KMS-11 (cell line): ENCODE measurements around the gene USH2A.

Experiments used
- H2AFZ ChIP-seq: fragments of 200-600 bp; sonication (generic); 2 replicates; pipeline ENCODE4 v1.6.1; 2016; ENCODE audit warnings: antibody characterized with exemption, mixed run types, low read depth
- H3K27ac ChIP-seq: fragments of 200-600 bp; sonication (generic); 2 replicates; pipeline ENCODE4 v1.6.1; 2016; ENCODE audit warnings: mild to moderate bottlenecking, mixed run types
- H3K27me3 ChIP-seq: fragments of 200-600 bp; sonication (generic); 2 replicates; pipeline ENCODE4 v1.6.1; 2017; ENCODE audit warnings: mild to moderate bottlenecking, low read depth, mixed run types, moderate library complexity; ENCODE audit not compliant: insufficient read depth
- H3K36me3 ChIP-seq: fragments of 200-600 bp; sonication (generic); 2 replicates; pipeline ENCODE4 v1.6.1; 2017; ENCODE audit warnings: mild to moderate bottlenecking, mixed run types; ENCODE audit not compliant: insufficient read depth
- H3K4me1 ChIP-seq: fragments of 200-600 bp; sonication (generic); 2 replicates; pipeline ENCODE4 v1.6.1; 2016; ENCODE audit warnings: mild to moderate bottlenecking, low read depth, mixed run types; ENCODE audit not compliant: poor library complexity, severe bottlenecking
- H3K4me2 ChIP-seq: fragments of 200-600 bp; sonication (generic); 2 replicates; pipeline ENCODE4 v1.7.0; 2016; ENCODE audit warnings: mild to moderate bottlenecking, mixed run types
- H3K4me3 ChIP-seq: fragments of 200-600 bp; sonication (generic); IDR thresholded peaks from 2 replicates; pipeline ENCODE4 v1.6.1; 2017; ENCODE audit warnings: low read depth, low read length, mixed read lengths; ENCODE audit not compliant: insufficient read depth
- H3K79me2 ChIP-seq: fragments of 200-600 bp; sonication (generic); 2 replicates; pipeline ENCODE4 v1.6.1; 2016; ENCODE audit warnings: low read depth, mixed run types; ENCODE audit not compliant: insufficient read depth
- H3K9ac ChIP-seq: fragments of 200-600 bp; sonication (generic); 2 replicates; pipeline ENCODE4 v1.6.1; 2016; ENCODE audit warnings: mild to moderate bottlenecking, mixed run types
- H4K20me1 ChIP-seq: fragments of 200-600 bp; sonication (generic); 2 replicates; pipeline ENCODE4 v1.6.1; 2016; ENCODE audit warnings: mild to moderate bottlenecking, mixed run types; ENCODE audit not compliant: insufficient read depth
- CTCF ChIP-seq: fragments of 200-600 bp; sonication (generic); conservative IDR thresholded peaks from 2 replicates; pipeline ENCODE4 v1.6.1; 2017; ENCODE audit warnings: low read depth, mild to moderate bottlenecking, antibody characterized with exemption, low read length, moderate library complexity, mixed read lengths

The USH2A gene

GRCh38 chr1:215710036-215710898 lies 713.0 kb downstream of the USH2A start:
- Histone ChIP-seq H3K4me1 (no peaks in the 10 kb centered on the region), H3K36me3 (no peaks in the 10 kb centered on the region), H3K4me2 (no peak overlapping the region), H3K9ac (no peak overlapping the region), H3K79me2 (no peaks in the 10 kb centered on the region), H3K27ac (no peak overlapping the region), H3K27me3 (no peaks in the 10 kb centered on the region), H3K4me3 (no peak overlapping the region), H2AFZ (no peak overlapping the region), H4K20me1 (no peaks in the 10 kb centered on the region)
- peak; percentile 72 for TF ChIP-seq CTCF

DNA sequence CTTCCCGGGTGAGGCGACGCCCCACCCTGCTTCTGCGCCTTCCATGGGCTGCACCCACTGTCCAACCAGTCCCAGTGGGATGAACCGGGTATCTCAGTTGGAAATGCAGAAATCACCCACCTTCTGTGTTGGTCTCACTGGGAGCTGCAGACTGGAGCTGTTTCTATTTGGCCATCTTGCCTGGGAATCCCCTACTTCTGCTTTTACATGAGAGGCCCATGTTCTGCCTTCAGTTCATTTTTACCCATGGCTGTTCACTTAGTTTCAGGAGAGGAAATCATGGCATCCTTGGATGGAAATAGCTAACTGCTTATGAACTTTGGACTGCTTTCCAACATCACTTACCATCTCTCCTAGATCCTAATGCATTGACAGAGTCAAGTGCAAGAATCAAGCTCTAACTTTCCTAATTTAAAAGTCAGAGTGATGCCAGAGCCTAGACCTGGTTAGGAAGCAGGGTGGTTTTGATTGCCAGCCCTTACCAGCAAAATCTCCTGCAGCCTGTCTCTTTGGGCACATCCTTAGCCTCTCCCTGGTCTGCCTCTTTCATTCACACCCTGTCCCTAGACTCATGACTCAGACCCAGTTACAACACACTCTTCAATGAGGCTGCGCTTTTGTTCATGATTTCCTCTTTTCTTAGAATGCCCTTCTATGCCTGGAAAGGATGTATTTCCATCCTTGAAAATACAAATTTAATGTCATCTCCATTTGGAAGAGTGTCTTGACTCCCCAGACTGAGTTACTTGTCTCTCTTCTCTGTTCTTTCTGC lies 719.0 kb downstream of the USH2A start:
- no peak for TF ChIP-seq CTCF
- H2AFZ ChIP-seq = no peak overlapping the region
- H3K79me2 ChIP-seq = no peaks in the 10 kb centered on the region
- H3K4me3 ChIP-seq = no peak overlapping the region
- H4K20me1 ChIP-seq = no peaks in the 10 kb centered on the region
- no peaks in the 10 kb centered on the region for H3K4me1 ChIP-seq
- no peak overlapping the region for H3K4me2 ChIP-seq
- H3K27ac ChIP-seq = no peak overlapping the region
- H3K9ac ChIP-seq = no peak overlapping the region
- H3K27me3 ChIP-seq = no peaks in the 10 kb centered on the region
- H3K36me3 ChIP-seq = no peaks in the 10 kb centered on the region

DNA sequence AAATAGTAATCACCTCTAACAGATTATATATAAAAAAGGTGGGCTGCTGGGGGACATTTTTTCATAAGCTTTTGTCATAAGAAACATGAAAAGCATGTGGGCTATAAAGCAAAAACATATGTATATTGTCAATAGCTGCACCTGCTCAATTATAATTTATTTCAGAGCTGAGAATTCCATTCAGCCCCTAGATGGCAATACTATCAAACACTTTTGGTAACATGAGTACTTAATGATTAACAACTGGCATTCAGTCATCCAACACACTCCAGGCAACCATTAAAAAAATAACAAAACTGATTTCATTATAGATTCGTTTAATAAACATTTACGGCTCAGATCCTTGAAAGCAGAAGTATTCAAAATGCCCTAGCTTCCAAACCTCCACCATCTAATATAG lies 741.0 kb downstream of the USH2A start:
- TF ChIP-seq CTCF = peak; percentile 21; the same call in 1 of the 2 replicates
- no peak overlapping the region for H3K27ac ChIP-seq
- H2AFZ ChIP-seq = no peak overlapping the region
- no peaks in the 10 kb centered on the region for H4K20me1 ChIP-seq
- H3K4me3 ChIP-seq = no peak overlapping the region
- no peaks in the 10 kb centered on the region for H3K36me3 ChIP-seq
- H3K9ac ChIP-seq = no peak overlapping the region
- H3K27me3 ChIP-seq = no peaks in the 10 kb centered on the region
- H3K4me2 ChIP-seq = no peak overlapping the region
- H3K4me1 ChIP-seq = no peaks in the 10 kb centered on the region
- H3K79me2 ChIP-seq = no peaks in the 10 kb centered on the region

GRCh38 chr1:215681041-215681440 lies 742.2 kb downstream of the USH2A start:
- Histone ChIP-seq H3K4me1 (no peaks in the 10 kb centered on the region), H3K4me3 (no peak overlapping the region), H3K79me2 (no peaks in the 10 kb centered on the region), H3K36me3 (no peaks in the 10 kb centered on the region), H3K4me2 (no peak overlapping the region), H3K27ac (no peak overlapping the region), H3K27me3 (no peaks in the 10 kb centered on the region), H4K20me1 (no peaks in the 10 kb centered on the region), H3K9ac (no peak overlapping the region), H2AFZ (no peak overlapping the region)
- TF ChIP-seq CTCF = no peak
